ENCODE measurements around the gene CACNA1E.

CACNA1E gene

DNA sequence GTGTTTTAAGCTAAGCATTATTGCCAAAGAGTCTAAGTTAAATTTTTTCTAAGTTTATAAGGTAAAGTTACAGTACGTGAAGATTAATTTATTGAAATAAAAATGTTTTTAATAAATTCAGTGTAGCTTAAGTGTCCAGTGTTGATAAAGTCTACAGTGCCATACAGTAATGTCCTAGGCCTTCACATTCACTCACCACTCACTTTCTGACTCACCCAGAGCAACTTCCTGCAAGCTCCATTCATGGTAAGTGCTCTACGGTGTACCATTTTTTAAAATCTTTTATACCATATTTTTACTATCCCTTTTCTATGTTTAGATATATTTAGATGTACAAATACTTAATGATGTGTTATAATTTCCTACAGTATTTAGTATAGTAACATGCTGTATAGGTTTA lies 173.2 kb downstream of the CACNA1E start:
- Histone ChIP-seq H2AFZ (ENCODE audit: low read length) (no peak overlapping the region), H3K9ac (ENCODE audit: low read depth, low read length, poor library complexity) (no peak overlapping the region), H3K4ac (ENCODE audit: low read length) (no peak overlapping the region), H3K14ac (ENCODE audit: low read length) (no peak overlapping the region), H3K23ac (ENCODE audit: low read depth, low read length, poor library complexity) (no peak overlapping the region), H3K4me1 (ENCODE audit: control insufficient read depth in 2 of 2, insufficient read depth in 1 of 2, low read depth in 1 of 2, low read length in 2 of 2) (peaks cover 0 to 4% of the 10 kb centered on the region in 2 donors), H2BK12ac (ENCODE audit: low read length) (no peak overlapping the region), H3K4me3 (ENCODE audit: low read length in 2 of 2) (no peak overlapping the region), H2AK5ac (ENCODE audit: low read depth, low read length) (no peak overlapping the region), H2BK120ac (ENCODE audit: low read depth, low read length) (no peak overlapping the region), H3K79me1 (ENCODE audit: low read depth, low read length) (no peaks in the 10 kb centered on the region), H3K18ac (ENCODE audit: low read length) (no peak overlapping the region), H2BK15ac (ENCODE audit: low read length) (no peak overlapping the region), H3K27ac (replicated peaks; ENCODE audit: low read length) (no peak overlapping the region), H4K91ac (ENCODE audit: low read depth, low read length, poor library complexity) (no peak overlapping the region), H3K9me3 (replicated peaks in 1 of 2; ENCODE audit: control insufficient read depth in 2 of 2, insufficient read depth in 1 of 2, low read depth in 1 of 2, low read length in 2 of 2) (peaks cover 0 to 2% of the 10 kb centered on the region in 2 donors), H4K8ac (ENCODE audit: low read depth, low read length) (no peak overlapping the region), H3K36me3 (replicated peaks in 1 of 2; ENCODE audit: control insufficient read depth in 2 of 2, insufficient read depth in 2 of 2, low read length in 2 of 2) (no peaks in the 10 kb centered on the region), H3K27me3 (ENCODE audit: control insufficient read depth in 3 of 3, insufficient read depth in 3 of 3, low read depth in 1 of 3, low read length in 3 of 3) (no peaks in the 10 kb centered on the region), H2BK5ac (ENCODE audit: low read length) (no peak overlapping the region), H3K4me2 (ENCODE audit: insufficient read depth, low read length, poor library complexity, severe bottlenecking) (no peak overlapping the region)
- DNase-seq (ENCODE audit: low spot score), result no peak
- WGBS, 2 donors (ENCODE audit: extremely low coverage in 2 of 2, insufficient read length in 2 of 2, insufficient replicate concordance in 1 of 2), result no CpG with 5 or more reads among the region's 2 CpGs

DNA sequence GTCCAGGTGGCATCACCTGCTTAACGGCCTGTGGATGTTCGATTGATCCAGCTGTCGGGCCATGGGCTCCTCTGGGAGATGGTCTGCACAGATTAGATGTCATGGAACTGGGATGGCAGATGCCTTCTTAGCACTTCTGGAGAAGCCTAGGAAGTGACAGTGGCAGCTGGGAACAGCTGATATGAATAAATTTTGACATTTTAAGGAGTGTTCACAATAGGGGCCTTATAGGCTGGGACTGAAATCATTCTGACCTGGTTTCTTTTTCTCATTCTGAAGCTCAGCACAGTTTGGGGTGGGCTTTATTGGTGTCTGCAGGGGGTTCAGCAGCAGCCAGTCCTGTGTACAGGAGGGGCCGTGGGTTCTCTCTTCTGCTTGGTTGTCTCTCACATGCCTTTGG lies 175.3 kb downstream of the CACNA1E start:
- peaks cover 0 to 2% of the 10 kb centered on the region in 2 donors for H3K9me3 ChIP-seq (replicated peaks in 1 of 2; ENCODE audit: control insufficient read depth in 2 of 2, insufficient read depth in 1 of 2, low read depth in 1 of 2, low read length in 2 of 2)

DNA sequence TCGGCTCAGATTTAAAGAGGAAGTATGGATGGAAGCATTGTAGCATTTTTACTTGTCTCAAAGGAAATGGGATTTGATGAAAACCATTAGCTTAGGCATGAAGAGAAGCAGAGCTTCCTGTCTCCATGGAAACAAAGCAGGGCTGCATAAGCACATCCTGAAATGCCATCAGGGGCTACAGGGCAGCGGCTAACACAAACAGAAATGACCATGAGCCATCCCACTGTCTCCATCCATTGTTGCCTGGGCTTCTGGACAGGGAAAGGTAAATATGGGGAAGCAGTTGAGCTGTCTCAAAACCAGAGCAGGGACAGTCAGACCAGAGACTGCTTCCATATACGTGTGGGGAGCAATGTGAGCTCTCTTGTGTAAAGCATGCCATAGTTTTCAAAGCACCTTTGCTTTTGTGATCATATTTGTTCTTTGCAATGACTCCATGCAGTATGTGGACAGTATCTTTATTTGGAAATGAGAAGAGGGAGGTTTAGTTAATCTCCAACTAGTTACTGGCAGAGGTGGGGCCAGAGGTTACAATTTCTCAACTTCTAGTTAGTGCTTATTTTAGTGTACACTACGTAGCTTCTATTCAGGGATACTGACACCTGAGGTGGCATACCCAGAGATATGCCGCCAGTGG lies 176.1 kb downstream of the CACNA1E start:
- Histone ChIP-seq H3K79me1 (ENCODE audit: low read depth, low read length) (no peaks in the 10 kb centered on the region), H3K9me3 (replicated peaks in 1 of 2; ENCODE audit: control insufficient read depth in 2 of 2, insufficient read depth in 1 of 2, low read depth in 1 of 2, low read length in 2 of 2) (peaks cover 0 to under 1% of the 10 kb centered on the region in 2 donors), H3K4me1 (ENCODE audit: control insufficient read depth in 2 of 2, insufficient read depth in 1 of 2, low read depth in 1 of 2, low read length in 2 of 2) (peaks cover 0 to 4% of the 10 kb centered on the region in 2 donors), H2BK120ac (ENCODE audit: low read depth, low read length) (no peak overlapping the region), H2BK5ac (ENCODE audit: low read length) (no peak overlapping the region), H3K4me3 (ENCODE audit: low read length in 2 of 2) (no peak overlapping the region), H4K8ac (ENCODE audit: low read depth, low read length) (no peak overlapping the region), H2BK12ac (ENCODE audit: low read length) (no peak overlapping the region), H3K14ac (ENCODE audit: low read length) (no peak overlapping the region), H3K23ac (ENCODE audit: low read depth, low read length, poor library complexity) (no peak overlapping the region), H2BK15ac (ENCODE audit: low read length) (no peak overlapping the region), H3K4ac (ENCODE audit: low read length) (no peak overlapping the region), H3K18ac (ENCODE audit: low read length) (no peak overlapping the region), H3K27ac (replicated peaks; ENCODE audit: low read length) (no peak overlapping the region), H3K4me2 (ENCODE audit: insufficient read depth, low read length, poor library complexity, severe bottlenecking) (no peak overlapping the region), H3K27me3 (ENCODE audit: control insufficient read depth in 3 of 3, insufficient read depth in 3 of 3, low read depth in 1 of 3, low read length in 3 of 3) (no peaks in the 10 kb centered on the region), H3K36me3 (replicated peaks in 1 of 2; ENCODE audit: control insufficient read depth in 2 of 2, insufficient read depth in 2 of 2, low read length in 2 of 2) (no peaks in the 10 kb centered on the region), H3K9ac (ENCODE audit: low read depth, low read length, poor library complexity) (no peak overlapping the region), H4K91ac (ENCODE audit: low read depth, low read length, poor library complexity) (no peak overlapping the region), H2AK5ac (ENCODE audit: low read depth, low read length) (no peak overlapping the region), H2AFZ (ENCODE audit: low read length) (no peak overlapping the region)
- no peak for DNase-seq (ENCODE audit: low spot score)
- no CpG with 5 or more reads among the region's 5 CpGs for WGBS, 2 donors (ENCODE audit: extremely low coverage in 2 of 2, insufficient read length in 2 of 2, insufficient replicate concordance in 1 of 2)

More for the DNA sequence above, 175.3 kb downstream of the CACNA1E start:
- Histone ChIP-seq H3K4ac (ENCODE audit: low read length) (no peak overlapping the region), H4K8ac (ENCODE audit: low read depth, low read length) (no peak overlapping the region), H2AFZ (ENCODE audit: low read length) (no peak overlapping the region), H2BK120ac (ENCODE audit: low read depth, low read length) (no peak overlapping the region), H2BK5ac (ENCODE audit: low read length) (no peak overlapping the region), H3K18ac (ENCODE audit: low read length) (no peak overlapping the region), H3K4me2 (ENCODE audit: insufficient read depth, low read length, poor library complexity, severe bottlenecking) (no peak overlapping the region), H3K79me1 (ENCODE audit: low read depth, low read length) (no peaks in the 10 kb centered on the region), H2BK15ac (ENCODE audit: low read length) (no peak overlapping the region), H2AK5ac (ENCODE audit: low read depth, low read length) (no peak overlapping the region), H3K9ac (ENCODE audit: low read depth, low read length, poor library complexity) (no peak overlapping the region), H3K27me3 (ENCODE audit: control insufficient read depth in 3 of 3, insufficient read depth in 3 of 3, low read depth in 1 of 3, low read length in 3 of 3) (no peaks in the 10 kb centered on the region), H3K4me3 (ENCODE audit: low read length in 2 of 2) (no peak overlapping the region), H4K91ac (ENCODE audit: low read depth, low read length, poor library complexity) (no peak overlapping the region), H3K4me1 (ENCODE audit: control insufficient read depth in 2 of 2, insufficient read depth in 1 of 2, low read depth in 1 of 2, low read length in 2 of 2) (peaks cover 0 to 4% of the 10 kb centered on the region in 2 donors), H3K14ac (ENCODE audit: low read length) (no peak overlapping the region), H3K23ac (ENCODE audit: low read depth, low read length, poor library complexity) (no peak overlapping the region), H3K27ac (replicated peaks; ENCODE audit: low read length) (no peak overlapping the region), H2BK12ac (ENCODE audit: low read length) (no peak overlapping the region), H3K36me3 (replicated peaks in 1 of 2; ENCODE audit: control insufficient read depth in 2 of 2, insufficient read depth in 2 of 2, low read length in 2 of 2) (no peaks in the 10 kb centered on the region)
- no CpG with 5 or more reads among the region's 4 CpGs for WGBS, 2 donors (ENCODE audit: extremely low coverage in 2 of 2, insufficient read length in 2 of 2, insufficient replicate concordance in 1 of 2)
- no peak for DNase-seq (ENCODE audit: low spot score)

DNA sequence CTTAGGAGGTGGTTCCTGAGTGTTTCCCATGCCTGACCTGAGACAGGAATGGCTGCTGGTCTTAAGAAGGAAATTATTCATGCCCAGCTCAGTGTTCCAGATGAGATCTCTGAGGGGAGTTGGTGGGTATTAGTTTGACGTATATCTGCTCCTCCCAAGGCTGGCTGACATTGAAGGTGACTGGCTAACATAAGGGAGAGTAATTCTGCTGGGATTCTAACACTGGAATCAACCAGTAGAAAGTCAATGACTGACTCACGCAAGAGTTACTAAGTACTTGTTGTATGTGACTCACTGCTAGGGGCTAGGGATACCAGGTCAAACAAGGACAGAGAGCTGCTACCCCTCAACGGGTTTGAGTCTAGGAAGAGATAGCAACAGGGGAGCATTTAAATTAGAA lies 177.3 kb downstream of the CACNA1E start:
- Histone ChIP-seq H3K36me3 (replicated peaks in 1 of 2; ENCODE audit: control insufficient read depth in 2 of 2, insufficient read depth in 2 of 2, low read length in 2 of 2) (no peaks in the 10 kb centered on the region), H3K4me3 (ENCODE audit: low read length in 2 of 2) (no peak overlapping the region), H3K18ac (ENCODE audit: low read length) (no peak overlapping the region), H3K27me3 (ENCODE audit: control insufficient read depth in 3 of 3, insufficient read depth in 3 of 3, low read depth in 1 of 3, low read length in 3 of 3) (no peaks in the 10 kb centered on the region), H3K27ac (replicated peaks; ENCODE audit: low read length) (no peak overlapping the region), H2BK5ac (ENCODE audit: low read length) (no peak overlapping the region), H3K4me1 (ENCODE audit: control insufficient read depth in 2 of 2, insufficient read depth in 1 of 2, low read depth in 1 of 2, low read length in 2 of 2) (peaks cover 0 to 4% of the 10 kb centered on the region in 2 donors), H3K23ac (ENCODE audit: low read depth, low read length, poor library complexity) (no peak overlapping the region), H4K91ac (ENCODE audit: low read depth, low read length, poor library complexity) (no peak overlapping the region), H2BK15ac (ENCODE audit: low read length) (no peak overlapping the region), H3K4me2 (ENCODE audit: insufficient read depth, low read length, poor library complexity, severe bottlenecking) (no peak overlapping the region), H2AK5ac (ENCODE audit: low read depth, low read length) (no peak overlapping the region), H3K4ac (ENCODE audit: low read length) (no peak overlapping the region), H3K9me3 (replicated peaks in 1 of 2; ENCODE audit: control insufficient read depth in 2 of 2, insufficient read depth in 1 of 2, low read depth in 1 of 2, low read length in 2 of 2) (no peaks in the 10 kb centered on the region), H3K9ac (ENCODE audit: low read depth, low read length, poor library complexity) (no peak overlapping the region), H2BK12ac (ENCODE audit: low read length) (no peak overlapping the region), H3K79me1 (ENCODE audit: low read depth, low read length) (no peaks in the 10 kb centered on the region), H2BK120ac (ENCODE audit: low read depth, low read length) (no peak overlapping the region), H2AFZ (ENCODE audit: low read length) (no peak overlapping the region), H3K14ac (ENCODE audit: low read length) (no peak overlapping the region), H4K8ac (ENCODE audit: low read depth, low read length) (no peak overlapping the region)
- no CpG with 5 or more reads among the region's 3 CpGs for WGBS, 2 donors (ENCODE audit: extremely low coverage in 2 of 2, insufficient read length in 2 of 2, insufficient replicate concordance in 1 of 2)
- DNase-seq (ENCODE audit: low spot score), result no peak

Data from neuronal stem cell (in vitro differentiated cells).